GM12874 (cell line): Measurements from ENCODE around the gene COX4I1.

ENCODE experiments used
- CTCF ChIP-seq: IDR thresholded peaks from 2 replicates; pipeline ENCODE4 v1.5.1; 2011; ENCODE audit warnings: low read depth, mild to moderate bottlenecking, control low read depth, low read length, moderate library complexity; ENCODE audit not compliant: insufficient read depth

Gene COX4I1

GRCh38 chr16:85799497-85800320, at the start of gene COX4I1, which contains the start of gene EMC8:
TSS of gene COX4I1 (plus strand) at chr16:85799695. CDS start at chr16:85801206, 1,511 bp downstream.
TSS of gene EMC8 (minus strand) at chr16:85799544. CDS start at chr16:85799295, 249 bp downstream.
- no peak for TF ChIP-seq CTCF

- no peak for TF ChIP-seq CTCF
Measured at GRCh38 chr16:85749771-85750145, 49.7 kb upstream of the COX4I1 start.

DNA sequence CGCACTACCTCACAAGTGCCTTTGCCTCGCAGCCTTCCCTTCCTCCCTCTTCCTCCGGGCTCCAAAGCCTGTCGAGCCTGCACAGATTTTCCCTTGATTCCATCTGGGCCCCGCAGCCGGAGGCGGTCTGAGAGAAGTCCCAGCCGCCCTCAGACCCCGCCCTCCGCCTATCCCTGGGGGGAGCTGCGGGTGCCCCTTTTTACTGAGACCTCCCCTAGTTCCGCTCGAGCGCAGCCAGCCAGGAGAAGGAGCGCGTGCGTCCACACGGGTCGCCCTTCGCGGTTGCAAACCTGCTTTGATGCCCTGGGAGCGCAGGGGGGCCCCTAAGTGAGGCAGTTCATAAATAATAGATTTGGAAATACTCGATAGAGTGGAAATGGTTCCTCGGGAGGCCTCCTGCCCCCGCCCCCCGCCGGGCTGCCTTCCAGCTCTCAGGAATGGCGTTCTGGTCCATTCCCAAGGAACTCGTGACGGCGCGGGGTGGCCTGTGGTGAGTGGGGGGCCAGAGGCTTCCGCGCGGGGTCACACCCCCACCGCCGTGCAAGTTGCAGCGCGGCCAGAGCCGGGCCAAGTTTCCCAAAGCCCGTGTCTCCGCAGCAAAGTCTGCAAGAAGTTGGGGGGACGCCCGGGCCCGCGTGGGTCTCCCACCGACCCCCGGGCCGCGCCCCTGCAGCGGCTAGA, 49.2 kb upstream of the COX4I1 start:
- no peak for TF ChIP-seq CTCF

- no peak for TF ChIP-seq CTCF
Measured at GRCh38 chr16:85750827-85751697, 48.4 kb upstream of the COX4I1 start, which contains the start of gene C16orf74. TSS of gene C16orf74 (minus strand) at chr16:85751096. CDS start at chr16:85735217, 15,879 bp downstream.

DNA sequence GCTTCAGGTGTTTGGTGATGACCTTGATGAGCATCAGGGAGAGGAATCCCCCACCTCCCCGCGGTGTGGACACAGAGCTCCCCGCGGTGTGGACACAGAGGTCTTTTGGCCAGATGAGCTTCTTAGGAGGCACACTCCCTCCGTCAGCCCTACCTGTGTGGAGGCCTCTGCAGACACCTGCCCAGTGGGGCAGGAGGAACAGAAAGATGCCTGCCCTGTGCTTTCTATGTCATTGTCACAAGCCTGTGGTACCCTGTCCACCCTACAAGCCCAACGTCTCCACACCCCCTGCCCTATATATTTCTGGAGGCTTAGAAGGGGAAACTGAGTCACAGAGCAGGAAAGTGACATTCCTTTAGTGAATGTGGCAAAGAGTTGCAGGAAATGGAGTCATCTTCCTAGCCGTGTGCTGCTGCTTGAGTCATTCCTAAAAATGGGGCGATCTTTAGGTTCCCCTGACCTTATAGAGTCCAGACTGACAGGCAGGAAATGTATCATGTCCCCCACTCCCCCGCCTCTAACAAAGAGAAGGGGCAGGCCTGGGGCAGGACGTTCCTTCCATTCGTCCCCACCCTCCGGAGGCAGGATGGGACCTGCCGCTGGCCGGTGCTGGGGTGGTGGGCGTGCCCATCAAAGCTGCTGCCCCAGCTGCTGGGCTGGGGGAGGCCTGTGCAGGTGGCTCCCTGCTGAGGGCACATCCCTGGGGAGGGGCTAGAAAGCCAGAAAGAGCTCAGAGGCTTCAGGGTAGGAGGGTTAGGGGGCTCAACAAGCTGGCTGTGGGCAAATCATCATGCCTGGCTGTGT, 47.6 kb upstream of the COX4I1 start:
- TF ChIP-seq CTCF: no peak

GRCh38 chr16:85752511-85753420, 46.7 kb upstream of the COX4I1 start:
- TF ChIP-seq CTCF: no peak
